Ishikawa (cell line): ENCODE measurements around the gene PPP6R3.

Experiments used
- MAX ChIP-seq: IDR thresholded peaks from 2 replicates; pipeline ENCODE4 v1.6.1; 2012
- RAD21 ChIP-seq: IDR thresholded peaks from 2 replicates; pipeline ENCODE4 v1.6.1; 2012; ENCODE audit warnings: low read depth
- TCF12 ChIP-seq: IDR thresholded peaks from 2 replicates; pipeline ENCODE4 v1.6.1; 2012; ENCODE audit warnings: low read depth
- ZBTB7A ChIP-seq: IDR thresholded peaks from 2 replicates; pipeline ENCODE4 v1.6.1; 2012; ENCODE audit warnings: low read depth
- TF ChIP-seq, protein P1 (sequence below): IDR thresholded peaks from 2 replicates; pipeline ENCODE4 v1.6.1; 2012; ENCODE audit warnings: low read depth, mild to moderate bottlenecking
- TF ChIP-seq, protein P2 (sequence below): IDR thresholded peaks from 2 replicates; pipeline ENCODE4 v1.6.1; 2012

DNA sequence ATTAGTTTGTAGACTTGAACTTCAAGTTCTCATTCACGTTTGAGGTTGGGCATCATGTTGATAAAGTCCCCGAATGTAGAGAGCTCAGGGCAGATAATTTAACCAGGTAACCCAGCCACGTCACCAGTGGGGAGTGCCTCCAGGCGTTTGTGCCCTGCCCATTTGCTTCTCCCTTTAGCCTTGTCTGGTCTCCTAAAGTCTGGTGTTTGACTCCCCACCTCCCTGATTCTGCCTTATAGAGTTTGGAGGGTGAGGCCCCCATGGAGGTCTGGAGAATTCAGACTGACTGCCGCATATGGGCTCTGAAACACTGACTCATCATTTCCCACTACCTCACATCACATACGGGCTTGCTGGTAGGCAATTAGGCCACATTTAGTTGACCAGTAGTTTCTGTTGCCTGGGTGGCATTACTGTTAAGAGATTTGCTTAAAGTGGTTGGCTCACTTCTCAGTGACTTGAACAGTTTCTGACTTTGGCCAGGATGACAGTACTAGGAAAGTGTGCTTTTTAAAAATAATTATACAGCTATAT, 124.5 kb downstream of the PPP6R3 start:
- TF ChIP-seq RAD21 (no peak), ZBTB7A (no peak), TCF12 (no peak), MAX (no peak)
- TF ChIP-seq, protein P1, sequence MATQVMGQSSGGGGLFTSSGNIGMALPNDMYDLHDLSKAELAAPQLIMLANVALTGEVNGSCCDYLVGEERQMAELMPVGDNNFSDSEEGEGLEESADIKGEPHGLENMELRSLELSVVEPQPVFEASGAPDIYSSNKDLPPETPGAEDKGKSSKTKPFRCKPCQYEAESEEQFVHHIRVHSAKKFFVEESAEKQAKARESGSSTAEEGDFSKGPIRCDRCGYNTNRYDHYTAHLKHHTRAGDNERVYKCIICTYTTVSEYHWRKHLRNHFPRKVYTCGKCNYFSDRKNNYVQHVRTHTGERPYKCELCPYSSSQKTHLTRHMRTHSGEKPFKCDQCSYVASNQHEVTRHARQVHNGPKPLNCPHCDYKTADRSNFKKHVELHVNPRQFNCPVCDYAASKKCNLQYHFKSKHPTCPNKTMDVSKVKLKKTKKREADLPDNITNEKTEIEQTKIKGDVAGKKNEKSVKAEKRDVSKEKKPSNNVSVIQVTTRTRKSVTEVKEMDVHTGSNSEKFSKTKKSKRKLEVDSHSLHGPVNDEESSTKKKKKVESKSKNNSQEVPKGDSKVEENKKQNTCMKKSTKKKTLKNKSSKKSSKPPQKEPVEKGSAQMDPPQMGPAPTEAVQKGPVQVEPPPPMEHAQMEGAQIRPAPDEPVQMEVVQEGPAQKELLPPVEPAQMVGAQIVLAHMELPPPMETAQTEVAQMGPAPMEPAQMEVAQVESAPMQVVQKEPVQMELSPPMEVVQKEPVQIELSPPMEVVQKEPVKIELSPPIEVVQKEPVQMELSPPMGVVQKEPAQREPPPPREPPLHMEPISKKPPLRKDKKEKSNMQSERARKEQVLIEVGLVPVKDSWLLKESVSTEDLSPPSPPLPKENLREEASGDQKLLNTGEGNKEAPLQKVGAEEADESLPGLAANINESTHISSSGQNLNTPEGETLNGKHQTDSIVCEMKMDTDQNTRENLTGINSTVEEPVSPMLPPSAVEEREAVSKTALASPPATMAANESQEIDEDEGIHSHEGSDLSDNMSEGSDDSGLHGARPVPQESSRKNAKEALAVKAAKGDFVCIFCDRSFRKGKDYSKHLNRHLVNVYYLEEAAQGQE = no peak
- TF ChIP-seq, protein P2, sequence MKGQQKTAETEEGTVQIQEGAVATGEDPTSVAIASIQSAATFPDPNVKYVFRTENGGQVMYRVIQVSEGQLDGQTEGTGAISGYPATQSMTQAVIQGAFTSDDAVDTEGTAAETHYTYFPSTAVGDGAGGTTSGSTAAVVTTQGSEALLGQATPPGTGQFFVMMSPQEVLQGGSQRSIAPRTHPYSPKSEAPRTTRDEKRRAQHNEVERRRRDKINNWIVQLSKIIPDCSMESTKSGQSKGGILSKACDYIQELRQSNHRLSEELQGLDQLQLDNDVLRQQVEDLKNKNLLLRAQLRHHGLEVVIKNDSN = no peak
